ENCODE measurements around the gene TBC1D2B.

TBC1D2B gene

GRCh38 chr15:78052001-78052401 lies 25.5 kb downstream of the TBC1D2B start:
- TF ChIP-seq POLR2AphosphoS5 (IDR thresholded peaks at IDR 0.05; ENCODE audit: low read depth) (no peak), REST (IDR thresholded peaks at IDR 0.05; ENCODE audit: insufficient replicate concordance, low read depth) (no peak), GABPA (IDR thresholded peaks at IDR 0.05; ENCODE audit: low read depth) (no peak), SPI1 (IDR thresholded peaks at IDR 0.05; ENCODE audit: borderline replicate concordance, low read depth) (peak; percentile 82)
- TF ChIP-seq, protein P1, sequence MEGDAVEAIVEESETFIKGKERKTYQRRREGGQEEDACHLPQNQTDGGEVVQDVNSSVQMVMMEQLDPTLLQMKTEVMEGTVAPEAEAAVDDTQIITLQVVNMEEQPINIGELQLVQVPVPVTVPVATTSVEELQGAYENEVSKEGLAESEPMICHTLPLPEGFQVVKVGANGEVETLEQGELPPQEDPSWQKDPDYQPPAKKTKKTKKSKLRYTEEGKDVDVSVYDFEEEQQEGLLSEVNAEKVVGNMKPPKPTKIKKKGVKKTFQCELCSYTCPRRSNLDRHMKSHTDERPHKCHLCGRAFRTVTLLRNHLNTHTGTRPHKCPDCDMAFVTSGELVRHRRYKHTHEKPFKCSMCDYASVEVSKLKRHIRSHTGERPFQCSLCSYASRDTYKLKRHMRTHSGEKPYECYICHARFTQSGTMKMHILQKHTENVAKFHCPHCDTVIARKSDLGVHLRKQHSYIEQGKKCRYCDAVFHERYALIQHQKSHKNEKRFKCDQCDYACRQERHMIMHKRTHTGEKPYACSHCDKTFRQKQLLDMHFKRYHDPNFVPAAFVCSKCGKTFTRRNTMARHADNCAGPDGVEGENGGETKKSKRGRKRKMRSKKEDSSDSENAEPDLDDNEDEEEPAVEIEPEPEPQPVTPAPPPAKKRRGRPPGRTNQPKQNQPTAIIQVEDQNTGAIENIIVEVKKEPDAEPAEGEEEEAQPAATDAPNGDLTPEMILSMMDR (IDR thresholded peaks at IDR 0.05; ENCODE audit: insufficient read depth, low read length): no peak
- peak in 1 of 2 experiments; percentile 75 for DNase-seq (ENCODE audit: low read depth in 1 of 2, low spot score in 1 of 2)
- peak overlapping the region; percentile 86 for H3K27ac ChIP-seq (replicated peaks)
- no peak overlapping the region for H3K4me3 ChIP-seq (replicated peaks; ENCODE audit: insufficient read depth, low read length)
- no peaks in the 10 kb centered on the region for H3K27me3 ChIP-seq (ENCODE audit: insufficient read depth, poor library complexity, severe bottlenecking)

DNA sequence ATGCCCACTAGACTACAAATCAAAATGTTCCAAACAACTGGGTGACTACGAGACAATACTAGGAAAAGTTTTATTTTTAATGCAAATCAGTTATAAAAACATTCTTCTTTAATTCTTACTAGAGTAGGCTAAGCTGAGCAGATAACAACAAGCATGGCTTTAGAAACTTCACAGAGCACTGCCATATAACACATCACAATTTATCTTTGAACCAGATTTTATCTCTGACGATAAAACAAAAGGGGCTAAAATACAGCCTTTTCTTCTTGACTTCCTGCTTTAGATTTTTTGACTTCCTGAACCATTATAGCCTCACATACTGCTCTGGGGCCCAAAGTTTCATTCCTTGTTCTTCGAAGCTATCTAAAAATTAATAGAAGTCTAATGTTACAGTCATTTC lies 25.9 kb downstream of the TBC1D2B start:
- peak overlapping the region; percentile 86 for H3K27ac ChIP-seq (replicated peaks)
- H3K4me3 ChIP-seq (replicated peaks; ENCODE audit: insufficient read depth, low read length): no peak overlapping the region
- TF ChIP-seq POLR2AphosphoS5 (IDR thresholded peaks at IDR 0.05; ENCODE audit: low read depth) (no peak), GABPA (IDR thresholded peaks at IDR 0.05; ENCODE audit: low read depth) (no peak), SPI1 (IDR thresholded peaks at IDR 0.05; ENCODE audit: borderline replicate concordance, low read depth) (no peak), REST (IDR thresholded peaks at IDR 0.05; ENCODE audit: insufficient replicate concordance, low read depth) (no peak)
- TF ChIP-seq, protein P1 (IDR thresholded peaks at IDR 0.05; ENCODE audit: insufficient read depth, low read length): no peak
- no peak for DNase-seq (ENCODE audit: low read depth in 1 of 2, low spot score in 1 of 2)
- no peaks in the 10 kb centered on the region for H3K27me3 ChIP-seq (ENCODE audit: insufficient read depth, poor library complexity, severe bottlenecking)

GRCh38 chr15:78050826-78051225 lies 26.7 kb downstream of the TBC1D2B start:
- Histone ChIP-seq H3K27ac (replicated peaks) (peak overlapping the region; percentile 86), H3K4me3 (replicated peaks; ENCODE audit: insufficient read depth, low read length) (no peak overlapping the region)
- DNase-seq (ENCODE audit: low read depth in 1 of 2, low spot score in 1 of 2): no peak

More at GRCh38 chr15:78050826-78051225, 26.7 kb downstream of the TBC1D2B start:
- no peaks in the 10 kb centered on the region for H3K27me3 ChIP-seq (ENCODE audit: insufficient read depth, poor library complexity, severe bottlenecking)
- TF ChIP-seq, protein P1 (IDR thresholded peaks at IDR 0.05; ENCODE audit: insufficient read depth, low read length): no peak
- TF ChIP-seq POLR2AphosphoS5 (IDR thresholded peaks at IDR 0.05; ENCODE audit: low read depth): no peak
- TF ChIP-seq GABPA (IDR thresholded peaks at IDR 0.05; ENCODE audit: low read depth): no peak
- TF ChIP-seq REST (IDR thresholded peaks at IDR 0.05; ENCODE audit: insufficient replicate concordance, low read depth): no peak
- no peak for TF ChIP-seq SPI1 (IDR thresholded peaks at IDR 0.05; ENCODE audit: borderline replicate concordance, low read depth)

Data from HL-60 (cell line).